Mesendoderm (in vitro differentiated cells): ENCODE results near the gene ITPRIPL1.

Experiments used
- DNase-seq: peaks from one replicate; pipeline ENCODE4 v3.0.0; 2013
- H2AK5ac ChIP-seq: 2 replicates; pipeline ENCODE4 v1.6.1; 2013; ENCODE audit warnings: low read length, inconsistent platforms
- H2BK120ac ChIP-seq: 2 replicates; pipeline ENCODE4 v1.6.1; 2013; ENCODE audit warnings: low read depth, mild to moderate bottlenecking, low read length, moderate library complexity, mixed read lengths
- H2BK15ac ChIP-seq: replicated peaks from 2 replicates; pipeline ENCODE4 v1.6.1; 2013; ENCODE audit warnings: low read depth, mild to moderate bottlenecking, moderate library complexity
- H2BK5ac ChIP-seq: 2 replicates; pipeline ENCODE4 v1.6.1; 2013; ENCODE audit warnings: low read length, inconsistent platforms
- H3K18ac ChIP-seq: 2 replicates; pipeline ENCODE4 v1.6.1; 2013; ENCODE audit warnings: mild to moderate bottlenecking, low read length, mixed read lengths
- H3K23ac ChIP-seq: one replicate; pipeline ENCODE4 v1.6.1; 2013; ENCODE audit warnings: low read length
- H3K27ac ChIP-seq: 2 replicates; pipeline ENCODE4 v1.5.1; 2013; ENCODE audit warnings: low read depth, mild to moderate bottlenecking, inconsistent platforms, low read length, moderate library complexity
- H3K27me3 ChIP-seq: 2 replicates; pipeline ENCODE4 v1.6.1; 2013; ENCODE audit warnings: low read length, control low read depth, mild to moderate bottlenecking, inconsistent platforms; ENCODE audit not compliant: insufficient read depth, poor library complexity
- H3K36me3 ChIP-seq: 2 replicates; pipeline ENCODE4 v1.6.1; 2013; ENCODE audit warnings: low read length, inconsistent platforms; ENCODE audit not compliant: control insufficient read depth, insufficient read depth
- H3K4ac ChIP-seq: one replicate; pipeline ENCODE4 v1.6.1; 2013; ENCODE audit warnings: low read depth, mild to moderate bottlenecking, low read length, moderate library complexity
- H3K4me1 ChIP-seq: 2 replicates; pipeline ENCODE4 v1.6.1; 2013; ENCODE audit warnings: low read depth, low read length, inconsistent platforms; ENCODE audit not compliant: control insufficient read depth
- H3K4me2 ChIP-seq: 2 replicates; pipeline ENCODE4 v1.6.1; 2013; ENCODE audit warnings: low read length
- H3K4me3 ChIP-seq: 2 replicates; pipeline ENCODE4 v1.5.1; 2013; ENCODE audit warnings: mild to moderate bottlenecking, low read length
- H3K56ac ChIP-seq: one replicate; pipeline ENCODE4 v1.6.1; 2013; ENCODE audit warnings: low read length
- H3K79me1 ChIP-seq: 2 replicates; pipeline ENCODE4 v1.6.1; 2013; ENCODE audit warnings: low read length, inconsistent platforms
- H3K79me2 ChIP-seq: 2 replicates; pipeline ENCODE4 v1.6.1; 2013; ENCODE audit warnings: mild to moderate bottlenecking, low read length; ENCODE audit not compliant: control insufficient read depth, insufficient read depth
- H3K9ac ChIP-seq: 2 replicates; pipeline ENCODE4 v1.6.1; 2013; ENCODE audit warnings: low read length, inconsistent platforms
- H4K5ac ChIP-seq: one replicate; pipeline ENCODE4 v1.6.1; 2013; ENCODE audit warnings: low read length
- H4K8ac ChIP-seq: one replicate; pipeline ENCODE4 v1.6.1; 2013; ENCODE audit warnings: low read depth, mild to moderate bottlenecking, control low read depth, low read length, moderate library complexity
- WGBS: extraction: QIAGEN DNeasy Blood & Tissue Kit; methylation state at CpG from one replicate; pipeline ENCODE4 v1.1.7; 2013; ENCODE audit warnings: low lambda C conversion rate, missing lambda C conversion rate; ENCODE audit not compliant: insufficient coverage; ENCODE audit errors: extremely low coverage; 5-methylcytosine and 5-hydroxymethylcytosine counted together

Gene ITPRIPL1

DNA sequence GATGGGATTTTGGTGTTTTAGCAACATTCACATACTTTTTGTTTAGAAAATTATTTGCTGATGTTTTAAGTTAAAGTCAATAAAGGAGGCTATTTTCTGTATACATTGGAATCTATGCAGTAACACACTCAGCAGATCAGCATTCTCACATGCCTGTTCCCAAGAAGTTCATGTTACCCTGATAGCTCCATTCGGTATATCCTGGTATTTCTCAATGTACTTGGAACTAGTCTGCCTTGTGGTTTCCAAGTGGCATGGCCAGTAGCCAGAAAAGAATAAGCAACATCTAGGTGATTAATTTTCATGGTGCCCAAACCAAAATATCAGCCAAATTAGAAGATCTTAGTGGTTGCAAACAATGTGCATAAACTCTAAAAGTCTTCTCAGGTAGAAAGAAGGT, 5.3 kb downstream of the ITPRIPL1 start:
- H4K5ac ChIP-seq, result no peak overlapping the region
- no peak overlapping the region for H2BK5ac ChIP-seq
- DNase-seq, result no peak
- H3K18ac ChIP-seq, result no peak overlapping the region
- no peak overlapping the region for H3K27ac ChIP-seq
- H3K4ac ChIP-seq, result no peak overlapping the region
- no peaks in the 10 kb centered on the region for H3K79me2 ChIP-seq
- no peak overlapping the region for H3K56ac ChIP-seq
- no peak overlapping the region for H2AK5ac ChIP-seq
- no peak overlapping the region for H2BK120ac ChIP-seq
- no peak overlapping the region for H3K4me3 ChIP-seq
- no CpG with 5 or more reads among the region's 1 CpG for WGBS
- H2BK15ac ChIP-seq, result no peak overlapping the region
- no peak overlapping the region for H4K8ac ChIP-seq
- peaks cover 2% of the 10 kb centered on the region for H3K4me1 ChIP-seq
- H3K79me1 ChIP-seq, result peaks cover 3% of the 10 kb centered on the region
- no peaks in the 10 kb centered on the region for H3K27me3 ChIP-seq
- H3K9ac ChIP-seq, result no peak overlapping the region
- H3K36me3 ChIP-seq, result no peaks in the 10 kb centered on the region
- no peak overlapping the region for H3K4me2 ChIP-seq
- no peak overlapping the region for H3K23ac ChIP-seq

DNA sequence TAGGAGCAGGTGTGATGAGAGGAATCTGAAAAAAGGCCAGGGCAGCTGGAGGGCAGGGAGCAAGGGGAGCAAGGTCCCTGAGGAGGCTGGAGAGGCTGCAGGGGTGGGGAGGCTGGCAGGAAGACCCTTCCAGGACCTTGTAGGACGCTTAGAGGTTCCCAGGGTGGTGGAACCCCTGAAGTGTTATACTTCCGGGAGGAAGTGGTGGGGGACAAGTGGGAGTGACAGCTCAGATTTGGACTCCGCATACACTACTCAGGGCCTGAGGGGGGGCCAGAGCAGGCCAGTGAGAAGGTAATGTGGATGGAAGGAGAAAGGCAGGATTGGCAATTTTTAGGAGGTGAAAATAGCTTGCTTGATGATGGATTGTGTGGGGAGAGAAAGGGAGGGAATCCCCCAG, 8.6 kb downstream of the ITPRIPL1 start:
- no peak overlapping the region for H3K4ac ChIP-seq
- H3K79me2 ChIP-seq, result peaks cover 21% of the 10 kb centered on the region
- no peak overlapping the region for H3K4me2 ChIP-seq
- no peak overlapping the region for H3K23ac ChIP-seq
- no peak overlapping the region for H2BK15ac ChIP-seq
- WGBS, result no CpG with 5 or more reads among the region's 3 CpGs
- H3K18ac ChIP-seq, result no peak overlapping the region
- no peaks in the 10 kb centered on the region for H3K36me3 ChIP-seq
- no peak overlapping the region for H2AK5ac ChIP-seq
- no peak overlapping the region for H4K8ac ChIP-seq
- H3K4me3 ChIP-seq, result no peak overlapping the region
- H3K79me1 ChIP-seq, result peaks cover 11% of the 10 kb centered on the region
- H3K27ac ChIP-seq, result no peak overlapping the region
- H3K9ac ChIP-seq, result no peak overlapping the region
- no peak overlapping the region for H3K56ac ChIP-seq
- H2BK120ac ChIP-seq, result no peak overlapping the region
- H3K27me3 ChIP-seq, result no peaks in the 10 kb centered on the region
- no peak overlapping the region for H2BK5ac ChIP-seq
- H4K5ac ChIP-seq, result no peak overlapping the region
- peaks cover 8% of the 10 kb centered on the region for H3K4me1 ChIP-seq
- DNase-seq, result no peak

DNA sequence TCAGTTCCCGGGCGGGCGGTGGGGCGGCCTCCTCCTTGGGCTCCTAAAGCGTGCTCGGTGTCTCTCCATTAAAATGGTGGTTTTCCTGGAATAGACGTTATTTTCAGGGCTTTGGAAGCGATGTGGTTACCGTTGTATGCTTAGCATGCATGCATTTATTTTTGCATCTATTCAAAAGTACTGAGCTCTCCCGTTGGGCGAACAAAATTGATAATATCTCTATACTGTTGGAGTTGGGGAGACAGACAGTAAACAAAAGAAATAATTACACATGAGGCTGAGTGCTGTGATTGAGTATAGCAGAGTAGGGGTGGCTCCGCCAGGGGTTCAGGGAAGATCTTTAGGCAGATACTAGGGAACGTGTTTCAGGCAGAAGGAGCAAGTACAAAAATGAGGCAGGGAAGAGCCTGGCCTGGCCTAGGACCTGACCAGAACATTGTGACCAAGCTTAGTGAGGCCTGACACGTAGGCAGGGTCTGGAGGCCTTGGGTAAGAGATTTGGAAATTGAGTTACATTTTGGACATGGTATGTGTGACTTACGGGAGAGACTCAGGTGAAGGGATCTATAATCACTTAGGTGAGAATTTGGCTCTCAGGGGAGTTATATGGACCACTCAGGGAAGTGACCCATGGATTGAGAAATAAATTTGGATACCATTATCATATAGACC, 11.1 kb downstream of the ITPRIPL1 start:
- Histone ChIP-seq H3K79me2 (peaks cover 30% of the 10 kb centered on the region), H3K27me3 (no peaks in the 10 kb centered on the region), H3K79me1 (peaks cover 11% of the 10 kb centered on the region), H4K5ac (peak overlapping the region; percentile 22), H2AK5ac (peak overlapping the region; percentile 96), H3K36me3 (no peaks in the 10 kb centered on the region), H3K9ac (peak overlapping the region; percentile 96), H2BK120ac (no peak overlapping the region), H3K4ac (no peak overlapping the region), H3K27ac (no peak overlapping the region), H3K4me3 (peak overlapping the region; percentile 61), H3K4me2 (peak overlapping the region; percentile 94), H3K56ac (peak overlapping the region; percentile 93), H3K4me1 (peaks cover 8% of the 10 kb centered on the region), H3K18ac (peak overlapping the region; percentile 3), H3K23ac (no peak overlapping the region), H2BK15ac (no peak overlapping the region), H4K8ac (no peak overlapping the region), H2BK5ac (no peak overlapping the region)
- no peak for DNase-seq
- WGBS, result no CpG with 5 or more reads among the region's 15 CpGs

DNA sequence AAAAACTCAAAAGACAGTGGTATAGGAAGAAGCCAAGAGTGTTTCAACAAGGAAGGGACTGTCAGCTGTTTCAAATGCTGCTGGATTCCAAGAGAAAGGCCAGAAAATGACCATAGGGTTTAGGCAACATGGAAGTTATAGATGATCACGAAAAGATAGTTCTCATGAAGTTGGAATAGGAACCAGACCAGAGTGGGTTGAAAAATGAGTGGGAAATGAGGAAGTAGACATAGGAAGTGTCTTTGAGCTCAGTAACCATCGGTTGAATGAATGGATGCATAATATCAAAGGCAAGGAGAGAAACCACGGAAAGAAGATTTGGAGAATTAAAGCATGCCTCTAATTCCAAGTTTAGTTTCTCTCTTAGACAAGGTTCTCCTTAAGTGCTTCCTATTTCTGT, 11.8 kb downstream of the ITPRIPL1 start:
- Histone ChIP-seq H2BK15ac (no peak overlapping the region), H3K4me3 (no peak overlapping the region), H3K9ac (peak overlapping the region; percentile 96), H2BK120ac (no peak overlapping the region), H3K79me2 (peaks cover 31% of the 10 kb centered on the region), H3K4me2 (peak overlapping the region; percentile 94), H2BK5ac (no peak overlapping the region), H3K23ac (no peak overlapping the region), H3K27ac (no peak overlapping the region), H3K4ac (no peak overlapping the region), H3K27me3 (no peaks in the 10 kb centered on the region), H3K56ac (peak overlapping the region; percentile 93), H2AK5ac (no peak overlapping the region), H3K79me1 (peaks cover 14% of the 10 kb centered on the region), H3K4me1 (peaks cover 8% of the 10 kb centered on the region), H4K5ac (no peak overlapping the region), H4K8ac (no peak overlapping the region), H3K36me3 (no peaks in the 10 kb centered on the region), H3K18ac (no peak overlapping the region)
- WGBS, result no CpG with 5 or more reads among the region's 3 CpGs
- DNase-seq, result no peak

DNA sequence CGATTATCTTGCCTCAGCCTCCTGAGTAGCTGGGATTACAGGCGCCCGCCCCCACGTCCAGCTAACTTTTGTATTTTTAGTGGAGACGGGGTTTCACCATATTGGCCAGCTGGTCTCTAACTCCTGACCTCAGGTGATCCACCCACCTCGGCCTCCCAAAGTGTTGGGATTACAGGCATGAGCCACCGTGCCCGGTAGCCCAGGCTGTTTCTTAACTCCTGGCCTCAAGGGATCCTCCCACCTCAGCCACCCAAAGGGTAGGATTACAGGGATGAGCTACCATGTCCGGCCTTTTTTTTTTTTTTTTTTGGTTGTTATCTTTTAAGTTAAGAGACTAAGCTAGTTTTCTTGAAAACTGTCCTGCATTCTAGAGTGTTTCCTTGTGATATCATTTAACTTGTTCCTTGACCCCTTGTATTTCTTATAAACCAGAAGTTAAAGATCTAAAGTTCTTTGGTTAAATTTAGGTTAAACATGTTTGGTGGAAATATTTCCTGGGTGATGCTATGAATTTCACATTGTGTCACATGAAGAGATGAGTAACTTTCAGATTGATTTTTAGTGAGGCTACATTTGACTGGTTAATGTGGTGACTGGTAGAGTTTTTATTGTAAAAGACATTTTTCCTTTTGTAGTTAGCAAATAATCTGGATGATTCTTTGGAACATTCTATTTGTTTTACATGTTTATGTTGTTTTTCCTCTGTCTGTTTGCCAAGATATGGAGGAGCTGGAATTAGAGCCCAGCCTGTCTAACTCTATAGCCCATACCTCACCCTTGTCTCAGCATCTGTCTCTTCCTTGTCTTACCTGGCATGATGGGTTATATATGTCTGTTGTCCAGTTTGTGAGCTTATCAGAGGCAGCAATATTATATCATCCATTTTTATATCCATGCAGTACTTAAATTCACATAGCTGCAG, 15.6 kb downstream of the ITPRIPL1 start:
- no CpG with 5 or more reads among the region's 9 CpGs for WGBS
- H3K36me3 ChIP-seq, result peaks cover 6% of the 10 kb centered on the region

More for the DNA sequence above, 15.6 kb downstream of the ITPRIPL1 start:
- Histone ChIP-seq H3K27ac (no peak overlapping the region), H3K4ac (no peak overlapping the region), H4K8ac (no peak overlapping the region), H3K9ac (no peak overlapping the region), H2AK5ac (no peak overlapping the region), H2BK5ac (no peak overlapping the region), H3K23ac (no peak overlapping the region), H3K18ac (no peak overlapping the region), H3K4me3 (no peak overlapping the region), H2BK15ac (no peak overlapping the region), H3K27me3 (no peaks in the 10 kb centered on the region), H3K4me1 (peaks cover 6% of the 10 kb centered on the region), H2BK120ac (no peak overlapping the region), H3K4me2 (no peak overlapping the region), H3K56ac (no peak overlapping the region), H3K79me1 (peaks cover 17% of the 10 kb centered on the region), H4K5ac (no peak overlapping the region), H3K79me2 (peaks cover 31% of the 10 kb centered on the region)
- no peak for DNase-seq
